GM12875 (cell line): ENCODE data around the gene TPH2.
A peak's percentile ranks its signal among the peaks of the same experiment; 100 is the strongest.

Experiments used
- H3K4me3 ChIP-seq: one replicate; pipeline ENCODE4 v1.5.1; 2011; ENCODE audit warnings: low read depth, low read length, control low read depth
- TF ChIP-seq, protein P1 (sequence below): IDR thresholded peaks from 2 replicates; pipeline ENCODE4 v1.5.1; 2011; ENCODE audit warnings: low read depth, mild to moderate bottlenecking, control low read depth, inconsistent platforms, low read length, moderate library complexity, borderline replicate concordance; ENCODE audit not compliant: insufficient read depth

The TPH2 gene

GRCh38 chr12:71938728-71939385 is at the start of gene TPH2:
Gene TPH2, plus strand, starts transcription at chr12:71938845. Its CDS starts 142 bp downstream, at chr12:71938987.
- TF ChIP-seq, protein P1, sequence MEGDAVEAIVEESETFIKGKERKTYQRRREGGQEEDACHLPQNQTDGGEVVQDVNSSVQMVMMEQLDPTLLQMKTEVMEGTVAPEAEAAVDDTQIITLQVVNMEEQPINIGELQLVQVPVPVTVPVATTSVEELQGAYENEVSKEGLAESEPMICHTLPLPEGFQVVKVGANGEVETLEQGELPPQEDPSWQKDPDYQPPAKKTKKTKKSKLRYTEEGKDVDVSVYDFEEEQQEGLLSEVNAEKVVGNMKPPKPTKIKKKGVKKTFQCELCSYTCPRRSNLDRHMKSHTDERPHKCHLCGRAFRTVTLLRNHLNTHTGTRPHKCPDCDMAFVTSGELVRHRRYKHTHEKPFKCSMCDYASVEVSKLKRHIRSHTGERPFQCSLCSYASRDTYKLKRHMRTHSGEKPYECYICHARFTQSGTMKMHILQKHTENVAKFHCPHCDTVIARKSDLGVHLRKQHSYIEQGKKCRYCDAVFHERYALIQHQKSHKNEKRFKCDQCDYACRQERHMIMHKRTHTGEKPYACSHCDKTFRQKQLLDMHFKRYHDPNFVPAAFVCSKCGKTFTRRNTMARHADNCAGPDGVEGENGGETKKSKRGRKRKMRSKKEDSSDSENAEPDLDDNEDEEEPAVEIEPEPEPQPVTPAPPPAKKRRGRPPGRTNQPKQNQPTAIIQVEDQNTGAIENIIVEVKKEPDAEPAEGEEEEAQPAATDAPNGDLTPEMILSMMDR = peak; percentile 63
- no peak within 1 kb of the TSS for H3K4me3 ChIP-seq

DNA sequence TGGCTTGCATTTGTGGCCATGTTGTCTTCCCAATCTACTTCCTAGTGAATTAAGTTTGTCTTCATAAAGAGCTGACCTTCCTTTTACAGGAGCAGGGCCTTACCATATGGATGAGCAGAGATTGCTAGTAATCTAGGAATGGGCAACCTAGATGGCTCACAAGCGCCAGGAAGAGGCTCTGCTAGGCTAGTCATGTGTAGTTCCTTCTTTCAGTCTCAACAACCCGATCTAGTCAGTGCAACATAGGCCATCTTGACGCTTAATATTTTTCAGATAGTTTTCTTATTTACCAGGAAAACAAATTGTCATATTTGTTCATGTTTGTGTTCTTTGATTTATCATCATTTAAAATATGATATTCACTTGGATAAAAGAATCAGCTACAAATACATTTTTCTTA is 48.2 kb upstream of the TPH2 start:
- no peak overlapping the region for H3K4me3 ChIP-seq
- TF ChIP-seq, protein P1 = no peak

DNA sequence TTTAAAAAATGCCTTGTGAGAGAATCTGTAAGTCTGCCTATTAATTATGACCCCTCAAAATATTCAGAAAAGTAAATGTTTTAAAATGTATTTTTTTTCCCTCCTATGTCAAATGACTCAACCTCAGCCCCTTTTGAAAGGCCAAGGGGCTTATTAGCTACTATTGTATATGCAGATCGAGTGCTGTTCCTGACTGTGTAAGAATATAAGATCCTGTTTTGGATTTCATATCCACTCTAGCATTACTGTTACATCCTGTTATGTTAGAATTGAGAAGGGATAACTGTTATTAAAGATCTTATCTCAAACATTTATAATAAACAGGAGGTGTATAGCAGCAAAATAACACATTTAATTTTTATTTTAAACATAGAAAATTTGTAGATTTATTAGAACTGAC is 46.6 kb upstream of the TPH2 start:
- H3K4me3 ChIP-seq = no peak overlapping the region

GRCh38 chr12:71896205-71896882 is 42.3 kb upstream of the TPH2 start:
- H3K4me3 ChIP-seq = no peak overlapping the region
- TF ChIP-seq, protein P1 = no peak

More for the DNA sequence above, 46.6 kb upstream of the TPH2 start:
- TF ChIP-seq, protein P1 = no peak

DNA sequence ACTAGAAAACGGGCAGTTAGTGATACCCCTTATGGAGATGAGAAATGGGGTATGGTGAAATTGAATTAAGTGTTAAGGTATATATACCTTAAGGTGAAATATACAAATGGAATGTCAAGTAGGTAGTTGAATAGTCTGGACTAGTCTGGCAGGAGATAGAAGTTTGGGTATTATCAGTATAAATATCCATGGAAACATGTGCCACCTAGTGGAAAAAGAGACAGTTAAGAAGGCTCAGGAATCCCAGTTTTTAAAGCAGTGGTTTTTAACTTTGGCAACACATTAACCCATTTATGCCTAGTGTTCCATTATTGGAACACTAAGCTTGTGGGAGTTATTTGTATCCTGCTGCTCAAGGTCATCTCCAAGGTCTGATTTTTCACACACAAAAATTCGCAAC is 38.6 kb upstream of the TPH2 start:
- no peak overlapping the region for H3K4me3 ChIP-seq
- TF ChIP-seq, protein P1 = no peak

DNA sequence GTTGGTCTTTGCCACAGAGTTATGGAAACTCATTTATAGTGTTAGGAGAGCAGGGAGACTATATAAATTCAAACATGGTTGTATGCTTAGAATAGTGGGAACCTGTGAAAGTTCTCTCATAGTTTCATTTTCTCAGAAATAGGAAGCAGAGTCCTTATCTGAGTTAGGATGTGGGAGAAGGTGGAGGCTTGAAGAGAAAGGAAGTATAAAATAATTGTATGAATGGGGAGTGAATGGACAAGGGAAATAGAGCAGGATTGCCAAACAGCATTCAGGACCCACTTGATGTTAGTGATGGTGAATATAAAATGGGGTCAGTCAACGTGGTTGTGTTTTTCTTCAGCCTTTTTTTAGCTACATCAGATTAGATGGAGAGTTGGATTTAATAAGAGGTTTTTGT is 34.0 kb upstream of the TPH2 start:
- TF ChIP-seq, protein P1 = no peak
- H3K4me3 ChIP-seq = no peak overlapping the region

GRCh38 chr12:71935594-71935993 is 3.1 kb upstream of the TPH2 start:
- TF ChIP-seq, protein P1 = no peak
- no peak overlapping the region for H3K4me3 ChIP-seq
